ENCODE data around the gene KIAA2012.
"Not testable (repeated sequence)": the region's sequence is repeated elsewhere in the genome, so short reads cannot be mapped to it uniquely, and the experiment has no call there.

Gene KIAA2012

DNA sequence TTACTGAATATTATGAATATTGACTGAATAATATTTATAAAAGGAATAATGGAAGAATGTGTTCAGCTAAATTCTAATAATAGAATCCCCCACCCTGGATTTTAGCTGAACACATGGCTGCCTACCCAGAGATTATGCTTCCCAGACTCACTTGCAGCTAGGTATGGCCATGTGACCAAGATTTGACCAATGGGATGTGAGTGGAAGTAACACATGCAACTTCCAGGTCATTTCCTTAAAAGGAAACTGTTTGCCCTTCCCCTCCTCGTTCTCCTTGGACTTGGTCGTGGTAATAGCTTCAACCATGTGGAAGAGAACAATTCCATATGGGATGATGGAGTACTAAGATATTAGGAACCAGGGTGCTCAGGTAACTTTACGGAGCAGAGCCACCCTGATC, 47.8 kb downstream of the KIAA2012 start:
- no peak for DNase-seq

DNA sequence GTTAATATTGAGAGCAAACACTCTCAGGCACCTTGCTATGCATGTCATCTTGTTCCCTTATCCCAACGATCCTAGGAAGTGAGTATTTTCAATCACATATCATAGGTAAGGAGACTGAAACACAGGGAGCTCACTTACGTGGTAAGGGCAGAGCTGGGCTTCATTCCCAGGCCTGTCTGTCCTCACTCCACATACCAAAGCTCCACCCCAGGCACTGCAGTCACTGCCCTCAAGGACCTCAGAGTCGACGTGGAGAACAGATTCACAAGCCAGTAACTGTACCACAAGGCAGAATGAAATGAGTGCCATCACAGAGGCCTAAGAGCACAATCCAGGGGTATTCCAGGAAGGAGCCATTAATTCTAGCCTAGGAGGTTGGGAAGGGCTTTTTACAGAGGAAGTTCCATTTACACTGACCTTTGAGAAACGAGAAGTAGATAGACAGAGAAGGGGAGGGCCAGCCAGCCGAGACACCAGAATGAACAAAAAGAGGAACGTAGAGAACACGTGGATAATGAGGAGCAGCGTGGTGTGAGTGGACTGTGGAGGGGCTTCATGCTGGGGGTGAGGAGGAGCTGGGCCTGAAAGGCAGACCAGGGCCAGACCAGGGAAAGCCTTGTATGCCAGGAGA, 48.6 kb downstream of the KIAA2012 start:
- no peak for DNase-seq

DNA sequence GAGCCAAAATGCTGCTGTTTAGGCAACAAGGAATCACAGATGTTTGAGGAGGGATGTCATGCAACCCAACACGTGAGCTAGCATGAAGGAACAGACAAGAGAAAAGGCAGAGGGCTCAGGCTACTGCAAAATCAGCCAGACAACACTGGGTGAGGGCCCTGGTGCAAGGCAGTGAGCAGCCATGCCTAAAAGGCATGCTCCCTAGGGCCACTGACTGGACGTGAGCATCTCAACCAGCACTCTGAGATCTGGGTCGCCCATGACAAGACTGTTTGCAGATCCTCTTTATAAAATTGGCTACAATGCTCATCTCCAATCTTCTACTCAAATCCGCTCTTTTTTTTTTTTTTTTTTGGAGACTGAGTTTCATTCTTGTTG, 49.1 kb downstream of the KIAA2012 start:
- no peak for DNase-seq

DNA sequence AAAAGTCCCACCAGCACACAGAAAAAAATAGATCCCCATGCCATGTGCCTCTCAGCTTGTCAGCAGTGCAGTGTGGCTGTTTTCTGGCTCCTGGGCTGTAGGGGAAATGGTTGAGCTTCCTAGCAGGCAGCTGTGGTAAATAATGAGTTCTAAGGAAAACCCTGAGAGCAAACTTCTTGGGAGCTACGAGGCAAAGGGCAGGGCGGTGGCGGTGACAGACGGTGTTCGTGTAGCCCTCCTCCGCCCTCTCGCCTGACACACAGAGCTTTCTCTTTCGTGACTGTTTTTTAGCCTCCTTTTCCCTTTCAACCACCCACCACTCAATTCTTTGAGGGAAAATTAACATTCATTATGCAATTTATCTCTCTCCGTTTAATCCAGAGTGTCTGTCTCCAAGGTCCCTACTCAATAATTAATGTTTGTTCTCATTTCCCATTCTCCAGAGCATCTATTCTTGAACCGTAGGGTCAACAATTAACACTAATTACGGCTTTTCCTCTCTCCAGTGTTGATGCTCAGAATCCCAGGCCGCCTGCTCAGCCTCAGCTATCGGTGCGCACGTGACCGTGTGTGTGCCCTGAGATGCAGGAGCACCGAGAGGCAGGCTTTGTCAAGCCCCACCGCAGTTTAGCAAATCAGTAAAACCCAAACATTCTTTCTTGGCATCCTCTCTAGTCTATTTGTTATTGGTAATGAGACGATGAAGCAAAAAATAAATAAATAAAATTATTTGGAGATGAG, 50.1 kb downstream of the KIAA2012 start:
- no peak for DNase-seq

DNA sequence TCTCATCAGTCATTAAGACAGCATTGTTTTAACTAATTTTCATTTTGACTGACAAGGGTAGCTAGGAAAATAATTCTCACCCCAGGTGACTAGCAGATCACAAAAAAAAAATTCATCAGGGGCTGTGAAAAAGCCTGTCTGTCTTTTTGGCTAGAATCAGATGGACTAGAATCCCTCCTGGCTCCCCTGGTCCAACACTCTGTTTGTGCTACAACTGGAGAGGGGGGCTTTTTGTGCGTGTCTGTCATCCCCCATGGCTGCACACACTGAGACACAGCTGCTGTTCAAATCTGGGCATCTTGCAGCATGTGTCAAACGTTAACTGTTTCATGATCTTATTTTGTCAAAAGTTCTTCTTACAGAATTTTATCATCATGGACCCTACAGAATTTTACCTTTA, 51.2 kb downstream of the KIAA2012 start:
- DNase-seq = no peak

DNA sequence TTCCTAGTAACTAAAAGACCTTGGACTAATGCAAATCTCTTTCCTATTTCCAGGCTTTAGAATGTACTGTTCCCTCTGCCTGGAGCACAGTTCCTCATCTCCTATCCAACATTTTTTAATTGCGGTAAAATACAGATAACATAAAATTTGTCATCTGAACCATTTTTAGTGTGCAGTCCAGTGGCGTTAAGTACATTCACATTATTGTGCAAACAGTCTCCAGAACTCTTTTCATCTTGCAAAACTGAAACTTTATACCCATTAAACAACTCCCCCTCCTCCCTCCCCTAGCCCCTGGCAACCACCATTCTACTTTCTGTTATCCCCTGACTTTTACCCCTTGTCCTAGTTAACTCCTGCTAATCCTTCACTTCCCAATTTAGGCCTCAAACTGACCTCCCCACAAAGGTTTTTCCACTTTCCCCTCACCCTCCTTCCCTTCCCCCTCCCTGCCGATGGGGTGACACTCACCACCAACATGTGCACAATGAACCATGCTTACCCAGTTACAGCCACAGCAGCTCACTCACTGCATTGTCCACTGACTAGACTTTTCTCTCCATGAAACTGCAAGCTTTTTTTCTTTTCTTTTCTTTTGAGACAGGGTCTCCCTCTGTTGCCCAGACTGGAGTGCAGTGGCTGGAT, 54.8 kb downstream of the KIAA2012 start:
- DNase-seq = no peak

DNA sequence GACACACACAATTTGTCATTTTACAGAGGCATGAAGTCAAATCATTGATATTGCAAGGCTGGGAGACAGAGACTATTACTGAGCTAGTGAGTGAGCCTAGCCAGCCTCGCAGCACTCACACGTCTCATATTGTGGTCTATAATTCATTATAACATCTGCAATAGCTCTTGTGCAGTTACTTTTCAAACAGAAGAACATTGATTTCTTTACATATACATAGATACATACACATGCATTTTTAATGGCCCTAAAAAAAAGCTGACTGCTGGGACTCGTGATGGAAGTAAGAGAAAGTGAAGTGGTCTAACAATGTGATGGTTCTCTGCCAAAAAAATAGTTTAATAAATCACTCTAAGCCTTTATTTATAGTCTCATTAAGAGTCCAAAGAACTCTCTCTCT, 56.8 kb downstream of the KIAA2012 start:
- no peak for DNase-seq

DNA sequence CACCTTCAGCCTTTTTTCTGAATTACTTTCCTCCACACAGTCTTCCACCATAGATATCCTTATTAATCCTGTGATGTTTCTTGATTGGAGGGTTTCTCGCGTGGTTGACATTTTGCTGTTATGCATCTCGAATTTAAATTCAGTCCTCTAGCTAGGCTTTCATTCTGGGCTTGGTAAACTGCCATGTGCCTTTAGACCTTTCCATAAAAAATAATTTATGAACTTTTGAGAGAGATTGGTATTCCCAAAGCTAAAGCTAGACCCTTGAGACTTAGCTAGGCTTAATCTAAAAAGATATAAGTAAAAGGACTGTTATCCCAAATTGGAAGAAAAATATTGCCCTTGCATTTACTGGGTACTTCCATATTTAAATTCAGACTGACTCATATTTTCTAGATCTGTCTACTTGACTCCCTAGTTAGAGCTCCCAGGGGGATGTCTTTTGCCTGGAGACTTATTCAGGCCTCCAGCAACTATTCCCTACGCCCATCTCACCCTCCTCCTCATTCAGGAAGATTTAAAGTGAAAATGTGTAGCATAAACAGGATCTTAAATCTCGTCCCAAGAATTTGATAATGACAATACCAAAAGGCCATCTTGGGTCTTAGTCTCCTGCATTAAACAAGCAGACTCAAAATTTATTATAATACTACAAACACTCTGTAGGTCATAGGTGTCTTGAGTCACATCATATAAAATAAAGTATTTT, 60.3 kb downstream of the KIAA2012 start:
- DNase-seq = no peak

DNA sequence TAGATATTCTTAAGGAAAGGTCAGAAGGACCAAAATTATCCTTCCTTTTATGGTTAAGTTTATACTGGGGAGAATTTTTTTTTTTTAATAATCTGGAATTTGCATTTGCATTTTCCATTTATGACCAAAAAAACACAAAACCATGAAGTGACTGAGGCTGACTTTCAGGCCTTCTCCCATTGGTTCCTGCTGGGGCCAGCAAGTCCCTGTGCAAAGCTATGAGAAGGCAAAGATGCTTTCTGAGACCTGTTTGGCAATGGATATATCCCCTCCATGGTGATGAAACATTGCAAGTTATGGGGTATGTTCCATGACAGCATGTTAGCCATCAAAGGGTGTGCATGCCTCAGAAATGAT, 60.8 kb downstream of the KIAA2012 start:
- DNase-seq = no peak

DNA sequence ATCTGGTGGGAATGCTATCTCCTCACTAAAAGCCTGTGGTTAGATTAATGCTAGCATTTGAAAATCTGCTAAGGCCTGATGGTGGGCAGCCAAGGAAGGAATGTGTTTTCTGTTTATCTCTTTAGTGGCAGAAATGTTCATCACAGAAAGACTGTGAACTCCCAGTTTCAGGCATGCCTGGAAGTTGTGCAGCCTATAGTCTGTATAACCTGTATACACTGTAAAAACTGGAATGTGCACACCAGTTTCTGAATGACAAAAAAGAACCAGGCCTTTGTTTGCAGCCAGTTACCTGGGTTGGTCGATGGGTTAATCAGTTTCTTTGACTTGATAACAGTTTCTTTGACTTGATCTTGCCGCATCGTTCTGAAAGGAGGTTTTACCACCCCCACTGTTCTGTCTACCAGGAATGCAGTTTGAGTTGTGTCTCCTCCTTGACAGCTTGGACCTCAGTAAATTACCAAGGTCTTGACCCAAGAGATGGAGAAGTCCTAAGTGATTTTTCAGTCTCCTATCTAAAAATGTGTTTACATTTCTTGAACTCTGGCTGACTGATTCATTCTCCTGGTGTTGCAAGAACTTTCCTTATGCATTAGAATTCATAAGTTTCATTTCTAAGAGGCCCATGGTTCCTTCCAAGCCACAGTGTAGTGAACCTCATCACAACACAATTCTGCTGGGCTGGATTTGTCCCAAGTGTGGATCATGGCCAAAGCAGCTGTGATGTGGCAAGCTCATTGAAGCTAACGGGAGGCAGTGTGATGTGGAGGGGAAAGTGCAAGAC, 62.2 kb downstream of the KIAA2012 start:
- DNase-seq = no peak

DNA sequence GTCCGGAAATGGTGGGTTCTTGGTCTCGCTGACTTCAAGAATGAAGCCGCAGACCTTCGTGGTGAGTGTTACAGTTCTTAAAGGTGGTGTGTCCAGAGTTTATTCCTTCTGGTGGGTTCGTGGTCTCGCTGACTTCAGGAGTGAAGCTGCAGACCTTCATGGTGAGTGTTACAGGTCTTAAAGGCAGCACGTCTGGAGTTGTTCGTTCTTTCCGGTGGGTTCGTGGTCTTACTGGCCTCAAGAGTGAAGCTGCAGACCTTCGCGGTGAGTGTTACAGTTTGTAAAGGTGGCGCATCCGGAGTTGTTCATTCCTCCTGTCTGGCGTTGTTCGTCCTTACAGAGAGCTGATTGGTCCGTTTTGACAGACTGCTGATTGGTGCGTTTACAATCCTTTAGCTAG, 63.0 kb downstream of the KIAA2012 start:
- DNase-seq = not testable (repeated sequence)

DNA sequence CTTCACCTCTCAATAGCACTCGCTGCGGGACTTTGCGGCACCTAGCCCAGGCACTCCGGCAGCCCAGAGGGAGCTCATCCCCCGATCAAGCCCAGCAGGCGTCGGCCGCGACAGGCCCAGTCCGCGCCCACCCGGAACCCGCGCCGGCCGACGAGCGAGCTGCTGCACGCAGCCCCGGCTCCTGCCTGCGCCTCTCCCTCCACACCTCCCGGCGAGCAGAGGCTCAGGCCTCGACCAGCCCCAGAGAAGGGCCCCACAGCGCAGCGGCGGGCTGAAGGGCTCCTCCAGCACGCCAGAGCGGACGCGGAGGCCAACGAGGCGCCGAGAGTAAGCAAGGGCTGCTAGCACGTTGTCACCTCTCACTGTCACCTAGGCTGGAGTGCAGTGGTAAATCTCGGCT, 63.5 kb downstream of the KIAA2012 start:
- DNase-seq = no peak

DNA sequence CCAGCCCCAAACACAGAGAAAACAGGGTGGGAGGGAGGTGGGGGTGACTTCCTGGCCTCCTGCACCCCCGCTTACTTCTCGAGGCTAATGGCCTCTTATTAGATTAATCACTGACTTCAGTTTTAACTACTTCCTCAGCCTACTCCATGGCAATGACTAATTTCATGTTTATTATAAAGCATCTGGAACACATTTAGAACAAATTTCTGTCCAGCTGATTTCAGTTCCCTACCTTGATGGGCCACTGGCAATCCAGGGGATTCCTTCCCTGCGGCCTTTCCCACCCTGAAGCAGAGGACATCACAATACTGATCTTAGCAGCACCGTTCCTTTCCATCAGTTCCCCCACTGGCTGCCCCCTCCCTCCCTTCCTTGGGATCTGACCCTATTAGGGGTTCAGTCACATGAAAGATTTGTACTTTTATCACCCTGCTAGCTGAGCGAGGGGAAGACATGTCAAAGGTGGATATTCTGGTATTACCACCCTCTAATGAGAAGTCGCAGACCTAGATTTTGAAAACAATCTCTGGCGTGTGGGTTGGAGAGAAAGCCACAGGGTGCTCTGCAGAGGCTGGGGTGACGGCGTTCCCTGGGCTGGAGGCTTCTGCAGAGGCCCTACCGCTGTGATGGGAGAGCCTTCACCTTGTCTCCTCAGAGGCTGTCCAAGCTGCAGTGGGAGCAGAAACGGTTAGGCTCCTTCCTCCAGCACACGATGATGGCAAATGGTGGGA, 67.6 kb downstream of the KIAA2012 start:
- DNase-seq = no peak

DNA sequence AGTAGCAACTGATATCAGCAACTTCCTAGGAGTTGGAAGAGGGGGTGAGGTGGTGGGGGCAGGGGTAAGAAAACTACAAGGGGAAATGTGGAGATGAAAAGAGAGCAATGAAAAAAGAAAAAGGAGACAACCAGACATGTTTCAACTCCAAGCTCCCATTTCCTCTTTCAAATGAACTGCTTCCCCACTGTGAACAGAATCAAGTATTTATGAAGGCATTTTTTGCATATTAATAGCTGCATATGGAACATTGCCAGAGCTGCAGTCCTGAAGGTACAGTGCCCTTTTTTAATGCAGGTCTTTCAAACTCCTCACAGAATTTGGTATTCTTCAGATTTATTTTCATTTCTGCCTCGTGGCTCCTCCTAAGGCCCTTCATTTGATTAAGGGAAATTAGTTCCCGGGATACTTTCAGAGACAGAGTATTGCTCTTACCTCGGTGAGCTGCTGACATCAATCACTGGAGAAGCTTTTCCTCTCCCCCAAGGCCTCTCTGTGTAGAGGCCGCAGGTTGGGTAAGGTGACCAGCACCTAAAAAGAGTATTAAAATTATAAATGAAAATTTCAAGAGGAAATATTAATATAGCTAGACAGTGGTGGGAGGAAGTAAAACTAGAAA, 68.4 kb downstream of the KIAA2012 start:
- DNase-seq = no peak

DNA sequence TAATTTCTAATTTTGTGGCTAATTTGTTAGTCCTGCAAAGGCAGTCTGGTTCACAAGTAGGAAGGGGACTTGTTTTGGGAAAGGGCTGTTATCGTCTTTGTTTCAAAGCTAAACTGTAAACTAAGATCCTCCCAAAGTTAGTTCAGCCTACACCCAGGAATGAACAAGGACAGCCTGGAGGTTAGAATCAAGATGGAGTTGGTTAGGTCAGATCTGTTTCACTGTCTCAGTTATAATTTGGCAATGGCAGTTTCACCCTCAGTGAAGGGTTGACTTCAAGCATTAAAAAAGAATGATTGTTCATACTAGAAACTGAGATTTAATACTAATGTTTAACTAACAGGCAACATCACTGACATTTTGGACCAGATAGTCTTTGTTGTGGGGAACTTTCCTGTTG, 69.5 kb downstream of the KIAA2012 start:
- no peak for DNase-seq

DNA sequence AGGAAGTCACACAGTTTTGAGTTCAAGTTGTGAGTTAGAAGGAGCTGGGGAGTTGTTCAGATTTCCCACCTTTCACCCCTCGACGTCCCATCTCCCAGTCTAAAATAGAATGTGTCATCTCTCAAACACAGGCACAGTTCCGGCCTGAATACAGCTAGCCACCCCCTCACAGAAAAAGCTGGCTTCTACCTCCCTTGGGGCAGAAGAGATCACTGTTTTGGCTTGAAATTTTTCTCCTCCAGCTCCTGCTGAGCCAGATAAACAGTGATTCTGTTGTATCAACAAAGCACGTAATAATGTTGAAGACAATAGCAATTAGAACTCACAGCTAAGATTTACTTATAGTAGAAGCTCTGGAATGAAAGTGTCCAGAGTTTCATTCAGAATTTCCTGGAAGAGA, 74.7 kb downstream of the KIAA2012 start:
- DNase-seq = no peak

DNA sequence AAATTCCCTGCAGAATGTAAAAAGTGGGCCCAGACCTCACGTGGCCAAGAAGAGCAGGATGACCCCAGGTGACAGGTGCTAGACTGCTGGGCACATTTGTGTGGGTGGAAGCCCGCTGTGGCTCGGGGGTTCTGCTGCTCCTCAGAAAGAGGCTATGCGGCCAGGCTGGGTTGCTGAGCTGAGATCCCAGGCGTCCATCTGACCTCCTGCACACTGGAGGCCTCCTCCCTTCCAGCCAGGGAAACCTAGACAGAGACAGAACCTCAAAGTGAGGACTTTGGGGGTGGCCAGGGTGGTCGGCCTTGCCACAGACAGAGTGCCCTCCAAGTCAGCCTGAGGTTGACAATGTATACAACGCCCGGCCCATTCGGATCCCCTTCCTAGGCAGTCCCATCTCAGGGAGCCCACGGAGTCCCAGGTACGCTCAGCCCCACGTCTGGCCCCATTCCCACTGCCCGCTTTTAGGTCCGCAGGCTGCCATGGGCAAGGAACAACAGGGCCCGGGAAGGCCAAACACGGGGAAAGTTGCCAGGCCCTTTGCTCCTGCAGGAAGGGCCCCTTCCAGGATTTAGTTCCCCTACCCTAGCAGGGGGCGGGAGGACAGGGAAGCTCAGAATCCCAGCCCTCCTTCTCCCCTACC, 75.6 kb downstream of the KIAA2012 start:
- no peak for DNase-seq

DNA sequence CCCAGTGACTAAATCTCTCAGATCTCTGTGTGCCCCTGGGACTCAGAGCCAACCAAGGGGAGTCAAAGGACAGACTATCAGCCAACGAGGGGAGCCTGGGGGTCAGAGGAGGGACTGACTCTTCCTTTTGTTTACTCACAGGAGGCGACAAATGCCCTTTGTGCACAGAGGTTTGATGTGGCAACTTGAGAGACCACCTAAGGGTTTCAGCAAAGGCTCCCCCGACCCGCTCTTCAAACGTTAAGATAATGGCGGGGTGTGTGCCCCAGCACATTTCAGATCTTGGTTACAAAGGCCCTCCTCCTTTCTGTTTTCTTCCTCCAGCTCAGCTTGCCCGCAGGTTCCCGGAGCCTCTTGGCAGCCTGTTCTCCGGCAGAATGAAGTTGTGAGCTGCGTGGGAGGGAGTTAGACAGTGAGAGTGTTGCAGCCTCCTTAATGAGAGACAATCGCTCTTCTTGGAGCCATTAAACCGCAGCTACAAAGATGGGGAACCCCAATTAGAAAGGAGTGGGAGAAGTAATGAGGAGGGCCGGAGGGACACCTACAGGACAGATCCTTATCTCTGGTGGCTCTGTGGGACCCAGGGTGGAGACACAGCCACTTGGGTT, 76.2 kb downstream of the KIAA2012 start:
- DNase-seq = no peak

DNA sequence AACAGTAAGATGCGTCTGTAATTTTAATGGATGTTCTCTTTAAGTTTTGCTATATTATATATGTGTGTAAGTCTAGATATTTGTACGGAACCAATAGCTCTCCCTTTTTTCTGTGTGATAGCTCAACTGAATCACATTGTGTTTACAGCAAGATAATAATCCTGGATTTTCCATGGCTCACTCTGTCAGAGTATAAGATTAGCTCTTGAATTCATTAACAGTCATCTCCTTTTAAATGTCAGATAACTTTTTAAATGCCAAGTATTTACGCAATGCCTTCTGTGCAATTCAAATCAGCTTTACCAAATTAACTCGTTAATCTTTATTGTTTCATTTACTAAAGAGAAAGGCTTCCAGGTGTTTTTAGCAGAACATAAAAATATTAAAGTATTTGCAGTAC, 76.9 kb downstream of the KIAA2012 start:
- no peak for DNase-seq

DNA sequence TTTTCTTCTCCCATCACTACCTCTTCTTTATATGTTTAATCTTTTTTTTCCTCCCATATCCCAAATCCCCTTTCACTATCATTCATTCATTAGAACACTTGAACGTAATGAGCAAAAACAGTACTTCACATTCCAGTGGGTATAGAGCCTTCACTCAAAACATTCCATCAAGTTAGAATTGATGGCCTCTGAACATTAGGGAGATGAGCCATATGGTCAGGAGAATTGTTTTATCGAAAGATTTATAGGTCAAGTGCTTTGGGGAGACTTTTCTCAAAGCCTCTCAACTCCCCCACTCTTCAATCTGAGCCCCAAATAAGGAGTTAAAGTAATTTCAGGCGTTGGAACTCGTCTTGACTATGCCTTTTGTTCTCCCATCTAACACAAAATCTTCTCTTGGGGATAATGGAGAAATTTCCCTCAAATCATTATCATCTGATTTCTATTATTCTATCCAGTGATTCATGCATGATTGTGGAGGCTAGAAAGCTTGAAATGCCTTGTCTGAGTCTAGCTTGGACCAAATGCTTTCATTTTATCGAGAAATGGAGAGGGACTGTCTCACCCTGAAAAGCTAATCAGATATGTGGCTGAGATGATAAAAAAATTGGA, 79.2 kb downstream of the KIAA2012 start:
- no peak for DNase-seq

Data from hematopoietic multipotent progenitor cell treated with erythropoietin and hydrocortisone succinate and interleukin-3 and kit ligand, for 8 days (in vitro differentiated cells).